Upper lobe of left lung (tissue), 4 donors: ENCODE measurements around the gene FNBP1L.

ENCODE experiments used
- POLR2A ChIP-seq, 4 donors: fragments of 450-650 bp; IDR thresholded peaks; one replicate each; pipeline ENCODE4 v1.5.1; 2016 to 2017; ENCODE audit warnings: antibody characterized with exemption in 4 of 4, mild to moderate bottlenecking in 2 of 4
- TF ChIP-seq, protein P1 (sequence below), 6 experiments: fragments of 450-650 bp in 4 of 6; fragments of 200-600 bp in 2 of 6; sonication (generic) in 2 of 6; IDR thresholded peaks; one replicate each; pipeline ENCODE4 v1.5.1; 2016 to 2019; ENCODE audit warnings: antibody characterized with exemption in 6 of 6

GRCh38 chr1:93526431-93526830 lies 78.5 kb downstream of the FNBP1L start:
- TF ChIP-seq POLR2A (IDR thresholded peaks at IDR 0.05), result no peak
- TF ChIP-seq, protein P1, sequence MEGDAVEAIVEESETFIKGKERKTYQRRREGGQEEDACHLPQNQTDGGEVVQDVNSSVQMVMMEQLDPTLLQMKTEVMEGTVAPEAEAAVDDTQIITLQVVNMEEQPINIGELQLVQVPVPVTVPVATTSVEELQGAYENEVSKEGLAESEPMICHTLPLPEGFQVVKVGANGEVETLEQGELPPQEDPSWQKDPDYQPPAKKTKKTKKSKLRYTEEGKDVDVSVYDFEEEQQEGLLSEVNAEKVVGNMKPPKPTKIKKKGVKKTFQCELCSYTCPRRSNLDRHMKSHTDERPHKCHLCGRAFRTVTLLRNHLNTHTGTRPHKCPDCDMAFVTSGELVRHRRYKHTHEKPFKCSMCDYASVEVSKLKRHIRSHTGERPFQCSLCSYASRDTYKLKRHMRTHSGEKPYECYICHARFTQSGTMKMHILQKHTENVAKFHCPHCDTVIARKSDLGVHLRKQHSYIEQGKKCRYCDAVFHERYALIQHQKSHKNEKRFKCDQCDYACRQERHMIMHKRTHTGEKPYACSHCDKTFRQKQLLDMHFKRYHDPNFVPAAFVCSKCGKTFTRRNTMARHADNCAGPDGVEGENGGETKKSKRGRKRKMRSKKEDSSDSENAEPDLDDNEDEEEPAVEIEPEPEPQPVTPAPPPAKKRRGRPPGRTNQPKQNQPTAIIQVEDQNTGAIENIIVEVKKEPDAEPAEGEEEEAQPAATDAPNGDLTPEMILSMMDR (IDR thresholded peaks at IDR 0.05), result no peak
